Forelimb muscle (tissue), 1 donor: ENCODE data around the gene MAP7. TPM values are rescaled to one million over a fixed set of nuclear protein-coding genes. Genes with fewer than 3 reads are reported as not detected.
"Not testable (repeated sequence)": the region's sequence is repeated elsewhere in the genome, so short reads cannot be mapped to it uniquely, and the experiment has no call there.

Experiments
- DNase-seq: peaks from one replicate; pipeline ENCODE4 v3.0.0-alpha.2; 2013; ENCODE audit warnings: low read depth
- polyA plus RNA-seq: library from polyadenylated mRNA; unstranded; fragments of 120-200 nt; gene quantifications from one replicate; pipeline ENCODE4 v1.2.1, GENCODE V29; 2013; ENCODE audit not compliant: insufficient read length

The MAP7 gene
- polyA plus RNA-seq, 1 donor: 0.28 TPM

DNA sequence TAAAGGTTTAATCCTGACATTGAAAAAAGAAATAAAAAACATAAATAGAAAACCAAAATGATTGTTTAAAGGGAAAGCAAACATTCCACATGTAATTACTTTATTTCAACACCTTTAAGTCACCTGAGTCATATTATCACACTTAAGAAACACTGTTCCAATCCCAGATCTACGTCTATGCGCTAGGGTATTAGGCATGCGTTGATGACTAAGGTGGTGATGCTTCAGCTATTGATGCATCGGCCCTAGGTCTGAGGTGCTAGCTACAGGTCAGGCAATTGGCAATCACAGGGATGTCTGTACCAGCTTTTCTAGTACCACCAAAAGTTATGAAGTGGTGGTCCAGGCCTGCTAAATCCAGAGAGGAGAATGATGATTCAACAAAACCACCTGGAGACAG lies 162.9 kb downstream of the MAP7 start:
- DNase-seq: no peak

- no peak for DNase-seq
These were observed 166.8 kb downstream of the MAP7 start for GRCh38 chr6:136383268-136383937.

DNA sequence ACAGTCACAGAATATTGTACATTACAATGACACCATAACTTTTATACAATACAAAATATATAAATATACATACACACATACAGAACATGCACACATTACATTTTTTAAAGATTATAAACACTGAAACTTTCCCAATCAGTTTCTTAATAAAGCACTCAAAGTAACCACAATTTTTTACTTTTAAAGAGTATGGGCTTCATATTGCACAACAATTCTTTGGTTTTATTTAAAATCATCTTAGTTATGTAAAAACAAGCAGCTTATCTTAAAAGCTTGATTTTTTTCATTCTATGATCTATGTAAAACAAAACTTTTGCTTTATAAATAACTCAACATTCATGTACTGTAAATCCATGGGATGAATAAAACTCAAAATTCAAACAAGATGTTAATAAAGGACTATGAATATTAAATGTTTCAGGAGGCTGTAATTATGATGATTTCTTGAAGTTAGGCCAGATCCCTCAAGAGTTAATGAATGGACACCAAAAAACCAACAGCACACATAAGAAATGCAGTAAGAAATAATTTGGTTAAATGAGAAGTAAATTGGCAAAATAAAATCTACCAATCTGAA lies 167.5 kb downstream of the MAP7 start:
- no peak for DNase-seq

DNA sequence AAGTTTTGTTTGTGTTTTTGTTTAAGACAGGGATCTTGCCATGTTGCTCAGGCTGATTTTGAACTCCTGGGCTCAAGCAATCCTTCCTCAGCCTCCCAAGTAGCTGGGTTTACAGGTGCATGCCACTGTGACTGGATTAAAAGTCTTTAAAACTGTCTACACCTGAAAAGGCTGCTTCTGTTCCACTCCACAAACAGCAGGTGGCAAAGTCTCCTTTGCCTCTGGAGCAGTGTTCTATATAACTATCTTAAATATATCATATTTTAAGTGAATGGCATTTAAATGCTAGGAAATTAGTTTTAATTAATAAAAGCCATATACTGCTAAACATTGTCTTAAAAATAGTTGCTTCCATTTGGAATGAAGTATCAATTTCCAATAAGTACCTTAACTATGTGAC lies 171.3 kb downstream of the MAP7 start:
- no peak for DNase-seq

- not testable (repeated sequence) for DNase-seq
These were observed 174.4 kb downstream of the MAP7 start for GRCh38 chr6:136375836-136376235.

DNA sequence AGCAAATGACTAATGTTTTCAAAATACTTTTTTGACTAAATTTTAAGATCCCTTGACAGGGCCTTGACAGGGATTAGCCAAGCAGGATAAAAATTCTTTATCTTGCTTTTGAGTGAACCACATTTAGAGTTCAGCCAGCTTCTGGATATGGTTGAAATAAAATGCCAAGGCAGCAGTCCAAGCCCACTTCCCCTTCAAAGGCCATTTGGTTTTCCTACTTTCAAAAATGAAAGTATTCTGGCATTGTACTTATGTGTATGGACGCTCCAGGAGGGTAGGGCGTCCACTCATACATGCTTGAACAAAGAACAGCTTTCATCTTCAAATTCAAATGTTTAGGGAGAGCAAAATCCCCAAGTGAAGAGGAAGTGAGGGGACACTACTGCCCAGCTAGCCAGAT lies 178.3 kb downstream of the MAP7 start:
- no peak for DNase-seq

GRCh38 chr6:136370988-136371728 lies 179.1 kb downstream of the MAP7 start:
- DNase-seq: no peak

DNA sequence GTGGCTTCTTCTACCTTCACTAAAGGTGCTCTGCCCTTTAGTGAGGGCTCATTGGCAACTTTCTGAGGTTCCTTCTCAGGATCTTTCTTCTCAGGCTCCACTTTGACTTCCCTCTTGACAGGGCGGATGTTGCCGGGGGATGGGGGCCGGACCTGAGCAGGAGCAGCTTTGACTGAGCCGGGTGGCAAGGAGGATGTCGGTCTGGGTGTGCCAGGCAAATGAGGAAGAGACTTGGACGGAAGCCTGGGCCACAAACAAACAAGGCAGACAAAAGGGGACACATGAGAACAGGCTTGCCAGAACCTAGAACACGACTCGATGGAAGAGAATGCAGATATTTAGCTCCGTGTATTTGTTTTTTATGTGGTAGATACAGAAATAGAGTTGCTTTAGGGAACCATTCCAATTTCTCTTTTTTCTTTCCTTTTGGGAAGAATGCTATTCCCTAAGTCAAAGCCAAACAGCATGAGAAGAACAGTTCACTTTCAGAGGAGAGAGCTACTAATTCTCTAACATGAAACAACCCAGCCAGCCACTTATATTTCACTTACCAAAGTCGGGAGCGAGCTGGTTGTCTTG lies 184.4 kb downstream of the MAP7 start:
- DNase-seq: no peak

DNA sequence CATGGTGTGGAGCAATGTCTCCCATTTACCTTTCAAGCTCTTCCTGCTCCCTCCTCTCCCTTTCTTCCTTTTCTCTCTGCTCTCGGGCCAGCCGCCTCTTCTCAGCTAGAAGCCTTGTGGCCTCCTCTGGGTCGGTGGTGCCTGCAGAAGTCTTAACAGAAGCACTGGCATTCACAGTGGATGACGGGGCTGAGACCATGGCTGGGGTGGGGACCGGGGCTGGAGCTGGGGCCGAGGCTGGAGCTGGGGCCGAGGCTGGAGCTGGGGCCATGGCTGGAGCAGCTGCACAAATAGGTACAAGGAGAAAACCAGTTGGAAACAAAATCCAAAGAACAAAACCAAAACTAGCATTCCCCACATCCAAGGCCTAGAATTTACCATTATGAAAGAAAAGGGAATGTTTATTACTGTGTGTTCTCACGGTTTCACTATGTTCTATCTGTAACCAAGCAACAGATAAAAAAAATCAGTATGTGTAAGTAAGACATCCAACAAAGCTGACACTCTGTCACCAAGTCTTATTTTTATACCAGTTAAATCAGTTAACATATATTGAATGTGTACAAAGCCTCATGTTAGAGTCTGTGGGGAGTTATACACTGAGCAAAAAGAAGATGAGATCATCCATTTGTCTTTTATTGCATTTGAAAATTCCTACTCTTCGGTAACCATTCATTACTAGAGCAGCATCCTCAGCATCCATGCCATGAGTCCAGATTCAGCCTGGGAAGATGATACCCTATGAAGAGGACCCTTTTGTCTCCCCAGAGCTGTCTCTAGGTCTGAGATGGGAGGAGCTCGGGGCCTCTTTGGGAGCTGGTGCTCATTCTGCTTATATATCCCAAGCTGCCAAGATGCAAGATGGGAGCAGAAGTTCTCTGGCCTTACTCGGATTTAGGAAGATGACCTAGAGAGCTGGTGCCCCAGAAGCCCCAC lies 187.5 kb downstream of the MAP7 start:
- no peak for DNase-seq

DNA sequence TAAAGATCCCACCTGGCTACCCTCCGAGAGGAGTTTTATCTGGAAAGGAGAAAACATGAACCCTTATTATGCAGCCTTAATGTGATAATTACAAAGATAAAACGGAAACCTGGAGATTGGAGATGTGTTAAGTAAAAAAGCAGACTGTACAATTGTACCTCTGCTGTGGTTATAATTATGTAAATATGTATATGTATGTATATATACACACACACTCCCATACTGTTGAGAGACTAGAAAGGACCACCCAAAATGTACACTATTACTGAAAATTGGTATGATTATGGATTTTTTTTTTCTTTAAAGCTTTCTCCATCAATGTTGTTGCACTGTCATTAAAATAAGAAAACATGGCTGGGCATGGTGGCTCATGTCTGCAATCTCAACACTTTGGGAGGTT lies 188.4 kb downstream of the MAP7 start:
- no peak for DNase-seq

DNA sequence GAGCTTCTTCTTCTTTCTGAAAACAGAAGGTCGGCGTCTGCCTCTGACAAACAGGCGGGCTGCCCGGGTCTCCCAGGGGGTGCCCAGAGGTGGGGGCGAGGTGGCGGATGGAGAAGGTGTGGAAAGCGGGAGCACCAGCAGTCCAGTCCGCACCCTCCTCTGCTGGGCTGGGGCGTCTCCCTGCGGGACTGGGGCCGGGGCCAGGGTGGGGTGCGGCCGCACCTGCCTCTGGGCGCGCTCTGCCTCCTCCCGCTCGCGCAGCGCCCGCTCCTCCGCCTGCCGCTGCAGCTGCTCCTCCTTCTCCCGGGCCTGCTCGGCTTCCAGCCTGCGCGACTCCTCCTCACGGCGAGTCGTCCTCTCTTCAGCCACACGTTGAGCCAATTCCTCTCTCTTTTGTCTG lies 189.4 kb downstream of the MAP7 start:
- no peak for DNase-seq

- no peak for DNase-seq
These were observed 190.4 kb downstream of the MAP7 start for GRCh38 chr6:136359851-136360250.

GRCh38 chr6:136351518-136352110 lies 198.6 kb downstream of the MAP7 start:
- DNase-seq: no peak

- no peak for DNase-seq
These were observed 199.3 kb downstream of the MAP7 start for GRCh38 chr6:136350914-136351313.

DNA sequence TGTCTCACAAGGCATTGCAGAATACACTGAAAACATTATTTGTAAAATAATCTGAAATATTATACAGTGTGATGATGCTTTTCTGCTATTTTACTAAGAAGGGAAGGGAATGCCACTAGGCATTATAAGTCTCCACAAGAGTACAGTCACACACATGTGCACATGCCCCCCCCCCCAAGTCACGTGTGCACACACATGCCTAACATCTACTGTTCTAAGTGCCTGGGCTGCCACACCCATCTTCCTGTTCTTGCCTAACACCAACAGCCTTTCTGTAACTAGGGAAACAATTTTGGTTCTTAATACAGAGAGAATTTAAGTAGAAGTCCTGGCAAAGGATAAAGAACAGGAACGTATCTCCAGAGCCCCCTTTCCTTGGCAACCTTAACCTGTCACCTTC lies 202.4 kb downstream of the MAP7 start:
- no peak for DNase-seq

GRCh38 chr6:136345145-136345544 lies 205.1 kb downstream of the MAP7 start:
- DNase-seq: no peak

- DNase-seq: no peak
These were observed 205.8 kb downstream of the MAP7 start for GRCh38 chr6:136344420-136344819.

- DNase-seq: no peak
These were observed 206.5 kb downstream of the MAP7 start for GRCh38 chr6:136343700-136344099.

DNA sequence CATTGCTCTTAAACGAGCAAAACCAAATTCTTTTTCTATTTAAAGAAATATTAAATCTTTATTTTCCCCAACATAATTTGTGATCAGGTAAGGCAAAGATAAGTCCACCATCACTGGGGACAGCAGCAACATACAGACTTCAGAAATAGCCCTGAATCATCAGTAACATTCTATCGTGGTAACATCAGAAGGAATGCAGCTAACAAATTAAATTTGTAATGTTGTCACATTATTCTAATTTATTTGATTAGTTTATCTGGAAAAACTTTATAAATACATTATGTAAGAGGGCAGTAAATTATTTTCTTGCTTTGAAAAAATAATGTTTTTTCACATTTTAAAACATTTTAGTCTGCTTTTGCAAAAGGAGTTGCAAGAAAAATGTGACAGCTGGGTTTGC lies 206.9 kb downstream of the MAP7 start:
- DNase-seq: no peak

GRCh38 chr6:136341967-136342366 lies 208.3 kb downstream of the MAP7 start:
- DNase-seq: no peak

DNA sequence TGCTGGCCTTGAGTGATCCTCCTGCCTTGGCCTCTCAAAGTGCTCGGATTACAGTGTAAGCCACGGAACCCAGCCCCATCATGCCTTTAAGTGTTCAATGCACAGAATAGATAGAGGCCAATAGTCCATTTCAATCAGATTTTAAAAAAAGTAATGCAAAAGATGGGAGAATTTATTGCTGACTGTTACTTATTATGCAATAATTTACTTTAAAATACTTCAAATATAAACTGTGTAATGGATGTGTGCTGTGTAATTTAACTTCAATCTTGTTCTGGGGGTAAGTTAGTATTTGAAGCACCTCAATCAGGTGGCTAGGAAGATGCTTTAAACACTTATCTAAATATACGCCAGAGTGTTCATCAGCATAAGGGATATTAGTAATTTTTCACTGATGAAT lies 208.9 kb downstream of the MAP7 start:
- no peak for DNase-seq
